ENCODE results near the gene AZIN2. TPM values are rescaled to one million over a fixed set of nuclear protein-coding genes. Genes with fewer than 3 reads are reported as not detected.

AZIN2 gene
- total and polyA plus RNA-seq, 9 of the 15 experiments (the other 6 are each of a cell fraction or from before 2014, with no cell fraction given), result 0.06 to 0.91 (median 0.42) TPM; not detected in 2

- Histone ChIP-seq H3K36me3 (ENCODE audit: control insufficient read depth, insufficient read depth, low read length) (no peaks in the 10 kb centered on the region), H3K4me1 (replicated peaks in 1 of 2; ENCODE audit: control insufficient read depth in 2 of 2, insufficient read depth in 2 of 2, low read length in 2 of 2) (peaks cover 0 to 16% of the 10 kb centered on the region in 2 experiments; a peak in 4 of 5 replicates), H3K9me1 (ENCODE audit: control insufficient read depth, insufficient read depth, low read length) (no peaks in the 10 kb centered on the region), H3K79me2 (ENCODE audit: control insufficient read depth, insufficient read depth, low read length) (no peaks in the 10 kb centered on the region), H4K20me1 (replicated peaks; ENCODE audit: control insufficient read depth, insufficient read depth, low read length) (no peaks in the 10 kb centered on the region; the same call in 1 of the 2 replicates), H3K4me3 (no peak overlapping the region), H3K9ac (ENCODE audit: insufficient read depth in 1 of 2, low read depth in 2 of 2, low read length in 2 of 2) (no peak overlapping the region), H3K4me2 (ENCODE audit: insufficient read depth, low read length) (no peak overlapping the region), H2AFZ (ENCODE audit: low read depth, low read length) (no peak overlapping the region), H3K9me3 (replicated peaks; ENCODE audit: control insufficient read depth, insufficient read depth, low read depth, low read length) (no peaks in the 10 kb centered on the region), H3K27me3 (ENCODE audit: control insufficient read depth in 2 of 2, insufficient read depth in 2 of 2, low read length in 2 of 2) (peaks cover under 1 to 9% of the 10 kb centered on the region in 2 experiments; a peak in 4 of 5 replicates), H3K27ac (ENCODE audit: extremely low read depth, low read depth, low read length) (no peak overlapping the region)
- in situ Hi-C loops (cut with MboI) (no loop called here), intact Hi-C loops (cut with micrococcal nuclease) (no loop called here)
- BruUV-seq (replicated peaks), result no TSS peak
- no peak for FAIRE-seq
- POLR2A ChIA-PET, result interaction anchor here (0.6 to 1.8 kb wide), 5 partner anchors 12 to 772 kb away, joined by 3 to 5 read pairs (median 3); partner anchors contain the start of gene TRIM62
- DNase-seq (ENCODE audit: extremely low read depth in 1 of 4, low spot score in 3 of 4), result no peak
- peak; percentile 52 for ATAC-seq
- CTCF ChIA-PET (ENCODE audit: low intra/inter-chr PET ratio), result no interaction called here
- under 1% methylated on average over 9 of the region's 9 CpGs for WGBS (ENCODE audit: insufficient coverage, low coverage, missing lambda C conversion rate)
- TF ChIP-seq CTCFL (IDR thresholded peaks at IDR 0.05; ENCODE audit: borderline replicate concordance, insufficient read depth, low read depth, low read length, poor library complexity, severe bottlenecking), result peak; percentile 26
- no peak for TF ChIP-seq ZBTB11 (CRISPR knock-in tag; IDR thresholded peaks at IDR 0.05)
- TF ChIP-seq CBX5 (IDR thresholded peaks at IDR 0.05; ENCODE audit: borderline replicate concordance, low read depth), result no peak
Measured at GRCh38 chr1:33140153-33141149, 59.5 kb downstream of the AZIN2 start.

Measured in K562 (cell line).